Activated gamma-delta T cell treated with Interleukin-2 at 50 U/mL for 16 hours (primary cell): ENCODE measurements around the gene LPP.

Source experiments
- DNase-seq: peaks from one replicate; pipeline ENCODE4 v3.0.0-alpha.2; 2020

LPP gene

GRCh38 chr3:188171682-188172467 lies 17.9 kb downstream of the LPP start:
- DNase-seq = no peak

GRCh38 chr3:188174317-188175044 lies 20.5 kb downstream of the LPP start:
- DNase-seq = no peak

- DNase-seq = no peak
Measured at GRCh38 chr3:188176476-188176875, 22.5 kb downstream of the LPP start.

- DNase-seq = no peak
Measured at GRCh38 chr3:188176884-188177283, 22.9 kb downstream of the LPP start.

GRCh38 chr3:188177721-188178120 lies 23.8 kb downstream of the LPP start:
- no peak for DNase-seq

- no peak for DNase-seq
Measured at GRCh38 chr3:188178293-188178936, 24.5 kb downstream of the LPP start.

- no peak for DNase-seq
Measured at GRCh38 chr3:188179006-188179966, 25.3 kb downstream of the LPP start.

GRCh38 chr3:188180114-188180513 lies 26.2 kb downstream of the LPP start:
- no peak for DNase-seq

- no peak for DNase-seq
Measured at GRCh38 chr3:188183452-188183851, 29.5 kb downstream of the LPP start.

- no peak for DNase-seq
Measured at GRCh38 chr3:188184160-188184559, 30.2 kb downstream of the LPP start.

- no peak for DNase-seq
Measured at GRCh38 chr3:188184649-188185048, 30.7 kb downstream of the LPP start.

GRCh38 chr3:188185717-188186251 lies 31.8 kb downstream of the LPP start:
- DNase-seq = no peak

GRCh38 chr3:188187053-188187452 lies 33.1 kb downstream of the LPP start:
- no peak for DNase-seq

GRCh38 chr3:188188911-188189310 lies 35.0 kb downstream of the LPP start:
- no peak for DNase-seq

GRCh38 chr3:188191460-188191859 lies 37.5 kb downstream of the LPP start:
- DNase-seq = no peak

GRCh38 chr3:188192034-188192433 lies 38.1 kb downstream of the LPP start:
- DNase-seq = no peak

- no peak for DNase-seq
Measured at GRCh38 chr3:188194332-188194731, 40.4 kb downstream of the LPP start.

- no peak for DNase-seq
Measured at GRCh38 chr3:188196232-188196990, 42.5 kb downstream of the LPP start.

- DNase-seq = no peak
Measured at GRCh38 chr3:188197388-188197847, 43.5 kb downstream of the LPP start.

GRCh38 chr3:188198001-188198400 lies 44.0 kb downstream of the LPP start:
- no peak for DNase-seq

- DNase-seq = no peak
Measured at GRCh38 chr3:188198760-188199327, 44.9 kb downstream of the LPP start.
